Embryonic facial prominence (tissue), 1 donor: ENCODE data around the gene NEK10.
"Not testable (repeated sequence)": the region's sequence is repeated elsewhere in the genome, so short reads cannot be mapped to it uniquely, and the experiment has no call there.

Experiments used
- DNase-seq: peaks from one replicate; pipeline ENCODE4 v3.0.0-alpha.2; 2016; ENCODE audit errors: extremely low spot score

NEK10 gene

DNA sequence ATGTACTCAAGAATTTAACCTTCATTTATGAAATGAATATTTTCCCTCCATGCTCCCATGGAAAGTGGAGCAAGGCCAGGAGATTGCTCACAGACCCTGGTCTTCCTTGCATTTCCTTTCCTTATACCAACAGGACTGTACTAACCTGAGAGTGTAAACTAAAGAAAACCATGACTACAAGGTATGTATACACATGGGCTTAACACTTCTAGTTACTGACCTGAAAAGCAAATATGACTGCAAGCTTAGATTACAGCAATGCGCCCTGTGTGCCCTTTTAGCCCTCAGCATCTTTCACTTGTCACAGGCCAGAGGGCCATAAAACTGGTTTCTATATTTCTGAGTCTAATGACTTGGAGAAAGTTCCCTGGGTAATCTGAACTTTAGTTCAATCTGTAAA is 52.1 kb downstream of the NEK10 start:
- DNase-seq, result no peak

- DNase-seq, result no peak
Measured at GRCh38 chr3:27315003-27315402, 54.2 kb downstream of the NEK10 start.

GRCh38 chr3:27312044-27312668 is 57.0 kb downstream of the NEK10 start:
- DNase-seq, result peak; percentile 22

GRCh38 chr3:27311400-27311799 is 57.8 kb downstream of the NEK10 start:
- no peak for DNase-seq

DNA sequence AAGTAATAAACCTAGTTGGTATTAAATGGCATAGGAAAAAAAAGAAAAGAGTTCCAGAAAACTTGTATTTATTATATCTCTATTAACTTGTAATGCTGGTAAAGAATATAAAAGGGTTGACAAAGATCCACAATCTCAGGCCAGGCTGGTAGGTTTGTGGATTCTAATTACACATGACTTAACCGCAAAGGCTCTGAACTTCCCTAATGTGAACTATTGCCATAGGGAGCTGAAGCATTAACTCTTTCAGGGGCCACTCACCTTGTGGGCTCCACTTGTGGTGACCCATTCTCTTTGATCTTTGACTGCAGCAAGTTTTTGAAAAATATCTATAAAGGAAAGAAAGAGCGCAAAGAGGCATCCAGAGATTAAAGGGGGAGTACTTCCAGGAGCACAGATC is 58.5 kb downstream of the NEK10 start:
- no peak for DNase-seq

GRCh38 chr3:27307566-27307965 is 61.6 kb downstream of the NEK10 start:
- DNase-seq, result no peak

DNA sequence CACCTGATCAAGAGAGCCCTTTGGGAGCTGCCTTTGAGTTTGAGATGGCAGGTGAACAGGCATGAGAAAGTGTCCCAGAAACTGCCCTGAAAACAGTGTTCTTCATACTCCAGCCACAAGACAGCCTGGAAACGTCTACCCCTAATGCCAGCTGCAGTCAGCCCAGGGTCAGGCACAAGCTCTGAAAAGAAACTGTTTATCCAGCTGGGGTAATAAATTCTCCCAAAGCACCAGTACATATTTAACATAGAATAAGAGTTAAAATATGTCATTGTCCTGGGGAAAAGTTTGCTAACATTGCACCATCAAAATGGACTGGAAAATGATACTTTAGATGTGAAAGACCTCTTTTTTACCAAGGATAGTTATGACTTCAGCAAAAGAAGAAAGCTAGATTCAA is 66.3 kb downstream of the NEK10 start:
- no peak for DNase-seq

DNA sequence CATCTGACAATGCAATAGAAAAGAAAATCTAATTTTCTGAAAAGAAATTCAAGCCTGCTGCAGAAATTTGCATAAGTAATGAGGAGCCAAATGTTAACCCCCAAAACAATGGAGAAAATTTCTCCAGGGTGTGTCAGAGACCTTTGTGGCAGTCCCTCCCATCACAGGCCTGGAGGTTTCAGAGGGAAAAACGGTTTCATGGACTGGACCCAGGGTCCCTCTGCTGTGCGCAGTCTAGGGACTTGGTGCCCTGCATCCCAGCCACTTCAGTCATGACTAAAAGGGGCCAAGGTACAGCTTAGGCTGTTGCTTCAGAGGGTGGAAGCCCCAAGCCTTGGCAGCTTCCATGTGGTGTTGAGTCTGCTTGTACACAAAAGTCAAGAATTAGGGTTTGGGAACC is 70.2 kb downstream of the NEK10 start:
- not testable (repeated sequence) for DNase-seq

DNA sequence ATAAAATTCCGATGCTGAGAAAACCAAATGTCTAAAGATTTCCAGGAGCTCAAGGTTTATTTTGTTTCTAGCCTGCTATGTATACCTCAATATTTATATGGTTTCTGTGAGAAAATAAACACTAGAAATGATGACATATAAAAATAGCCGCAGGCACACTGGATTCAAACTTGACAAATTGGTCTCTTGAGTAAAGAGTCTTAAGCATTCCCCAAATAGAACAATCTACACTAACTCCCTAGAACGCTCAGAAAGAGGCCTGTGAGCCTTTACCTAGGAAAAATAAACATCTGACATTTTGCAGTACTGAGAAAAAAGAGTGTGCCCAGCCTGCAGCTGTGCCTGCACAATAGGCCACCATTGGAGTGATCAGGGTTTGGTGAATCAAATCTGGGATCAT is 75.2 kb downstream of the NEK10 start:
- no peak for DNase-seq

GRCh38 chr3:27290760-27291159 is 78.4 kb downstream of the NEK10 start:
- no peak for DNase-seq

DNA sequence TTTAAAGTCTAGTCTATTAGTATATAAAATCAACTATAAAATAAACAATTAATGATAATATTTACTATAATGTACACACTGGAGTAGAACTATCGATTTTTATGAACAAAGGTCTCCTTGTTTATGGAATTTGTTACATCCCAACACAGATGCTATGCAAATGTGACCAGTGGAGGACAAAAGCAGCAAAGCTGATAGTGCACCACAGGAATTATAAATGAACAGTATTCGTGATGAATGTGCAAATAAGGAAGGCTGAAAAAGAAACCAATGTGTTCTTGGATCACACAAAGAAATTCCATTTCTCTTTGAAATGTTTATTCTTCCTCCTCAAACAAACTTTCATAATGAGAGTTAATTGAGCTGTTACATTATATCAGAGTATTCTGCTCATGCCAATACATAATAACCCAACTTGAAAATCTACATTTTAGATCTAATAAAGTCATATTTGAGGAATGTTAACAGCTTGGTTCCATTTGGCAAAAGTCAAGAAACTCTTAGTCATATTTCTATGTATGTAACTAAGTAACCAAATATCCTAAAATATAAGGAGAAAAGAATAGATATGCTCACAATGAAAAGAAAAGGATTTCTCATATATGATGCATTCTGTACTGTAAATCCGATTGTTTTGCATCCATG is 79.3 kb downstream of the NEK10 start:
- DNase-seq, result no peak

DNA sequence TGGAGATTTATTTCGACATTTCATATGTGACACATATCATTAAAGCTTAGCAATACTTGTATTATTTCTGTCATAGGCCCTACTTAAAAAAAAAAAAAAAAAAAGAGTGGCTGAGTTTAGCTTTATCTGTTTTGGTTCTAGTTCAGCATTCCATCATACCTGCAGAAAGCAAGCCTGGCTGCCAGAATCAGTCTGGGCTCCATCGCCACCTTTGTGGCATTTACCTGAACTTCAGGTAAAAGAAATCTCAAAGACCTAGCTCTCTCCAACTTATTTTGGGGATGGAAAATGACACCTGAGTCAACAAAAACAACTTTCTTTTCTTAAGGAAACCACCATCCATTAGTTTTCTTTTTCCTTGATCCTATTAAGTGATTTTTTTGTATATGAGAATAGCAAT is 82.1 kb downstream of the NEK10 start:
- DNase-seq, result no peak

- DNase-seq, result not testable (repeated sequence)
Measured at GRCh38 chr3:27286467-27286866, 82.7 kb downstream of the NEK10 start.

DNA sequence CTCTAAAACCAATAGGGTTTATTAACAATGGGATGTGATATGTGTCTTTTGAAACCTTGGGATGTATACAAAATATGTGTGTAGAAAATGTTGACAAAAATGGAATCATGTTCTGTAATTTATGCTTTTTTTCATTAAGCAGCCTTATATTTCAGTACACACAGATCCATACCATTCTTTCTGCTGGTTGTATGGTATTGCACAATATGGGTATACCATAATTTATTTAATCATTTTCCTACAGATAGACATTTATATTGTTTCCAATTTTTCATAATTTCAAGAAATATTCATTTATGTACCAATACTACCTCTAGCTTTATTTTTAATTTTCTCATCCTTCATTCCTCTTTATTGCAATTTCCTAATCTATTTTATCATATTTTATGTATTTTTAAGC is 83.5 kb downstream of the NEK10 start:
- DNase-seq, result no peak

DNA sequence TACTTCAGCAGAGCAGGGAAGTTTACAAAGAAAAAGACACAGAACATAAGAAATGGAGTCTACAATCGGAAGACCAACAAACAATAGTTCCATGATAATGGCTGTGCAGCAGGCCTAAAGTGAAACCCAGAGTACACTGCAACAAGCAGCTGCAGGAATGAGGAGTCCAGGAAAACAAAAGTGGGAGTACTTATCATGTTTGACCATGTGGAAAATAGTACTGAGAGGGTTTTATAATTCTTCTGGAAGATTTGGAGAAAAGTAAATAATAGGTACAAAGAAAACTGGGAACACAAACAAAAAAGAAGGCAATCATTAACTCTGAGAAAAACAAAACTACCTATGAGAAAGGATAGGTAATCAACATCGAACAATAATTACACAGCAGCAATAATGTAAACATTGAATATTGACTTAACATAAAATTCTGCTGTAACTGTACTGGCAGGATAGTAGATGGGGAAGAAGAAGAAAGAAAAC is 87.5 kb downstream of the NEK10 start:
- DNase-seq, result no peak

GRCh38 chr3:27279123-27279522 is 90.1 kb downstream of the NEK10 start:
- no peak for DNase-seq

DNA sequence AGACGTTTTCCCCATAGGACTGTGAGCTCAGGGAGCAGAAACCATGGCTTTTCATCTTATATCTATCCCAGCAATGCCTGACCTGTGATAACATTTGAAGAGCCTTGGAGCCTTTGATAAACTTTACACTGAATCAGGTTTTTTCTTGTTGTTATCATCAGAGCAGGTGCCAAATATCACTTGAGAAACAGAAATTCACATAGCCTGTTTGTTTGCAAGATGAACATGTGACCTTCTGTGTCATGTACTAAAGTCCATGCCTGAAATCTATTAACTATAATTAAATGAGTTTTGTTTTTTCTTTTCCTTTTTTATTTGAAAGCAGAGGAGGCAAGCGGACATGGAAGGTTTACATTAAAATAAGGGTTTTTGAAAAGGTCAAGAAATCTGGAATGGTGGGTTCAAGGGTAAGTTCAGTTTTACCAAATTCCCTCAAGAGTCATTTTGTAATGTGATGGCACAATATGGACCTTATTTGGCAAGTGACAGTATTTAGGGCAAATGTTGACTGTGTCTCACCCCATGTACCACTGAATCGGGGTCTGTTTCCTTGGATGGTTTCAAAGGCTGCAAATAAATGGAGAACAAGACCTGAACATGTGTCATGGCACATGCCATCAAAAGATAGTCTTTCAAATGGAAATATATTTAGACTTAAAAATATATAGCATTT is 90.7 kb downstream of the NEK10 start:
- no peak for DNase-seq

DNA sequence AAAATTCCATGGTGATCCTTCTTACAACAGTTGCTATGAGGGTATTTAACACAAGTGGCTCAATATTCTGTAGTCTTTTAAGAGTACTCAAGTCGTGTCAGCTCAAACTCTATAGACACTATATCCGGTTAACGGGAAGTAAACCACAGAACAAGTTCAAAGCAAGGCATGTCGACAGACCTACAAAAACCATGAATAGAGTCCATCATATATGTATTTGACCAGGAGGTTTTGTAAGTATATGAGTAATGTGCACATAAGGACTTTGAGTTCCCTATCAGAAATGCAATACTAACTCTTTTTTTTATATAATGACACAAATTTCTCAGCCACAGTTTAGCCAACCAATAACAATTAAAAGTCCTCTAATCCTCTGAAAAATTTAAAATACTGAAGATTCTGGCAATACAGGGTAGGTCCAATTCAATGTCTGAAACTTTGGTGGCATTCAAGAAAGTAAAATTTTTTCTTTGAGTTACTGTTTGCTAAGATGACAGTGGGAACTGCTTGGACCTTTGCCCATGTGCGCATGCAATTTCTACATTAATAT is 93.7 kb downstream of the NEK10 start:
- DNase-seq, result no peak

DNA sequence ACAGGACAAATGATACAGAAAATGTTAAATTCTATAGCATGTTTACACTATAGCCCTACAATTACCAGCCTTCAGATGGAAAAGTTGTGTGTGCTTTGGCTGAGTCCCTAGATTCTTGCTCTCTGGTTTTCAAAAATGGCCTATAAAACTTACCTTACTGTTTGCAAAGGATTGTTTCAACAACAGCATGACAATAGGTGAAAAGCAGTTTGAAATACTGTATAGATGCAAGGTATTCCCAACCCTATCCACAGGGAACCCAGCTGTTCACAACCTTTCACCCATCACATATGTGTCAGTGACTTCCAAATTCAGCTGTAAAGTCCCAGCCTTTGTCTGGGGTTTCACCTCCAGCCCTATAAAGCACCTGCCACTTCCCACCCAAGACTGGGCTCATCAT is 97.3 kb downstream of the NEK10 start:
- no peak for DNase-seq

- DNase-seq, result no peak
Measured at GRCh38 chr3:27254896-27255295, 114.3 kb downstream of the NEK10 start.

DNA sequence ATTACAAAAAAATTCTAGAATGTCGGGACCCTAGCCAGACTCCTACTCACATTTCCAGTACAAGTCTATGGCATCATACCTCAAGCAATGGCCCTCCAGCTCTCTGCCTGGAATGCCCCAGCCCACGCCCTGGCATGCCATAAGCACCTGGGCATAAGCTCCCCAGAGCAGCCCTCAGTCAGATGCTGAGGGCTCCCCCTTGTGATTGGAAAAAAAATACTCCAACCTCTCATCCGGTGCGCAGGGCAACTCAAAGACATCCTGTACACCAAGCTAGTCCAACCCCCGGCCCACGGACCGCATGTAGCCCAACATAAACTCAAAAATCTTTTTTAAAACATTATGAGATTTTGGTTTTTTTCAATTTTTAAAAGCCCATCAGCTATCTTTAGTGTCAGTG is 115.4 kb downstream of the NEK10 start:
- no peak for DNase-seq

DNA sequence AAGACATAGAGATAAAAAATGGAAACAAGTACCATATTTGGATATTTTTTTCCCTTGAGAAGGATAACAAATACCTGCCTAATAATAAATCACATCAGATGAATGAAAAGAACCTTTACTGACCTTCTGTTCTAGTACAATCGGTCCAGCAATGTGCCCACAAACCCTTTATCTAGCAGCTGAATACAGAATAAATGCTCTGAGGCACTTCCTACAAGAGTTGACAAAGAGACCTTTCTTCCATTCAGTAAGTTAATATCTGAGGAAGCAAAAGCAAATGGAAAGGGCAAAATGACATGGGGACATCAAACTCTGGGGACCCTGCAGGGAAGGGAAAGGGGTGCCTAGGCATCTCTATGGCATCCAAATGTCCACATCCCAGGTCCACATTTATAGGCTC is 115.8 kb downstream of the NEK10 start:
- DNase-seq, result no peak

GRCh38 chr3:27252646-27253045 is 116.5 kb downstream of the NEK10 start:
- DNase-seq, result no peak
